Effector memory CD8-positive, alpha-beta T cell (primary cell): Measurements from ENCODE around the gene SMAD3.
"Not testable (repeated sequence)": the region's sequence is repeated elsewhere in the genome, so short reads cannot be mapped to it uniquely, and the experiment has no call there.

Experiments
- ATAC-seq: fragments of 150-1000 bp; cut with Tn5 transposase; replicated peaks from 2 replicates; pipeline ENCODE4 v1.10.0; 2021; ENCODE audit warnings: mild to moderate bottlenecking, moderate library complexity
- DNase-seq, 3 experiments: peaks; one replicate each; pipeline ENCODE4 v3.0.0; 2021
- H3K27ac Mint-ChIP-seq, 2 donors: one replicate each; pipeline ENCODE4 v1.8.0; 2022; ENCODE audit warnings: mild to moderate bottlenecking in 2 of 2, mixed read lengths in 2 of 2, moderate library complexity in 2 of 2
- H3K27me3 Mint-ChIP-seq, 2 donors: one replicate each; pipeline ENCODE4 v1.8.0; 2022; ENCODE audit warnings: mixed read lengths in 2 of 2
- H3K36me3 Mint-ChIP-seq: one replicate; pipeline ENCODE4 v1.8.0; 2022; ENCODE audit warnings: mild to moderate bottlenecking, moderate library complexity, mixed read lengths; ENCODE audit not compliant: insufficient read depth
- H3K4me1 Mint-ChIP-seq, 2 donors: one replicate each; pipeline ENCODE4 v1.8.0; 2022; ENCODE audit warnings: low read depth in 2 of 2, mixed read lengths in 2 of 2
- H3K4me3 Mint-ChIP-seq, 2 donors: one replicate each; pipeline ENCODE4 v1.8.0; 2022; ENCODE audit warnings: mild to moderate bottlenecking in 2 of 2, mixed read lengths in 2 of 2, moderate library complexity in 2 of 2
- H3K9me3 Mint-ChIP-seq, 2 donors: one replicate each; pipeline ENCODE4 v1.8.0; 2022; ENCODE audit warnings: mixed read lengths in 2 of 2

SMAD3 gene

DNA sequence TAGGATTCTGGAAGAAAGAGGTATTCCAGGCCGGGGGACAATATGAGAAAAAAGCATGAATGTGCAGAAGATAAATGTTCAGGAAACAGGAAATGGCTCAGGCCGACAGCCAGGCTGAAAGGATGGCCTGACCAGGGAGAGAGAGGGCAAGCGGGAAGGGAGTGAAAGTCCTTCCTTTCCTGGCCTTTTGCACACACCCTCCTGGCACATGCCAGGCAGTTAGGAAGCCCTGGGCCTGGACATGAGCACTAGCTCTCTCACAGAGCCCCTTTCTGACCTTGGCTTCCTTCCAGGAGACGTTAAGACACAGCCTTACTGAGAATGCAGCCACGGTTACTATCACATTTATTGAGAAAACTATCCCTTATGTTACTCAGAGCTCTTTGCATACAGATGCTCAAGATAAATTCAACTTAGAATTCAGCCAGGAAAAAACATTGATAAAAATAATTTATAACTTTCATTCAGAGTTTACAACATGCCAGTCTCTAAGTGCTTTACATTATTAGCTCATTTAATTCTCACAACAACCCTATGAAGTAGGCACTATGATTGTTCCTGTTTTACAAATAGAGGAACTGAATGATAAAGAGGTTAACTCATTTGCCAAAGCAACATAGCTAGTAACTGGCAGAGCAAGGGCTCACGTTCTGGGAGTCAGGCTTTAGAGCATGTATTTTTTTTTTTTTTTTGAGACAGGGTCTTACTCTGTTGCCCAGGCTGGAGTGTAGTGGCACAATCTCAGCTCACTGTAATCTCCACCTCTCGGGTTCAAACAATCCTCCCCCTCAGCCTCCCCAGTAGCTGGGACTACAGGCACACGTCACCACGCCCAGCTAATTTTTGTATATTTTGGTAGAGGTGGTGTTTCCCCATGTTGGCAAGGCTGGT, 39.4 kb upstream of the SMAD3 start:
- peak overlapping the region; percentile 8 to 36 for H3K27ac Mint-ChIP-seq
- no peak for DNase-seq

DNA sequence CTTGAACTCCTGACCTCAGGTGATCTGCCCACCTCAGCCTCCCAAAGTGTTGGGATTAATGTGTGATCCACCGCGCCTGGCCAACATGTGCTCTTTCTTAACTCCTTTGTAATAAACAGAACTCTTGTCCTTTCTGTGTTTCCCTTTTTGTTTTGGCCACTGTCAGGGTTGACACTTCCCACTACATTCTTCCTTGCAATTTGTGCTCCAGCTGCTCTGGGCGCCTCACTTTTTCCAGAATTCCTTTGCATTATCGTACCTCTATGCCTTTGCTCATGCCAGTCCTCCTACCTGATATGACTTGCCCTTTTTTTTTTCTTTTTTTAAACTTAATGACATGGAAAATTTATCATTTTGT, 38.8 kb upstream of the SMAD3 start:
- no peak overlapping the region for H3K27ac Mint-ChIP-seq
- ATAC-seq (no peak), DNase-seq (no peak)
- H3K4me3 Mint-ChIP-seq = no peak overlapping the region
- H3K9me3 Mint-ChIP-seq = no peaks in the 10 kb centered on the region
- peaks cover 0 to 2% of the 10 kb centered on the region in 2 donors for H3K4me1 Mint-ChIP-seq
- no peaks in the 10 kb centered on the region for H3K27me3 Mint-ChIP-seq
- H3K36me3 Mint-ChIP-seq = no peaks in the 10 kb centered on the region

More for the DNA sequence above, 39.4 kb upstream of the SMAD3 start:
- ATAC-seq = no peak
- peaks cover 0 to 2% of the 10 kb centered on the region in 2 donors for H3K4me1 Mint-ChIP-seq
- no peaks in the 10 kb centered on the region for H3K27me3 Mint-ChIP-seq
- no peak overlapping the region for H3K4me3 Mint-ChIP-seq
- no peaks in the 10 kb centered on the region for H3K9me3 Mint-ChIP-seq
- no peaks in the 10 kb centered on the region for H3K36me3 Mint-ChIP-seq

- not testable (repeated sequence) for DNase-seq, ATAC-seq, H3K36me3 Mint-ChIP-seq, H3K4me1 Mint-ChIP-seq, H3K9me3 Mint-ChIP-seq, H3K4me3 Mint-ChIP-seq, H3K27me3 Mint-ChIP-seq
- H3K27ac Mint-ChIP-seq = peak overlapping the region in 1 of 2 donors; percentile 7
Measured at GRCh38 chr15:67028440-67028839, 37.0 kb upstream of the SMAD3 start.

DNA sequence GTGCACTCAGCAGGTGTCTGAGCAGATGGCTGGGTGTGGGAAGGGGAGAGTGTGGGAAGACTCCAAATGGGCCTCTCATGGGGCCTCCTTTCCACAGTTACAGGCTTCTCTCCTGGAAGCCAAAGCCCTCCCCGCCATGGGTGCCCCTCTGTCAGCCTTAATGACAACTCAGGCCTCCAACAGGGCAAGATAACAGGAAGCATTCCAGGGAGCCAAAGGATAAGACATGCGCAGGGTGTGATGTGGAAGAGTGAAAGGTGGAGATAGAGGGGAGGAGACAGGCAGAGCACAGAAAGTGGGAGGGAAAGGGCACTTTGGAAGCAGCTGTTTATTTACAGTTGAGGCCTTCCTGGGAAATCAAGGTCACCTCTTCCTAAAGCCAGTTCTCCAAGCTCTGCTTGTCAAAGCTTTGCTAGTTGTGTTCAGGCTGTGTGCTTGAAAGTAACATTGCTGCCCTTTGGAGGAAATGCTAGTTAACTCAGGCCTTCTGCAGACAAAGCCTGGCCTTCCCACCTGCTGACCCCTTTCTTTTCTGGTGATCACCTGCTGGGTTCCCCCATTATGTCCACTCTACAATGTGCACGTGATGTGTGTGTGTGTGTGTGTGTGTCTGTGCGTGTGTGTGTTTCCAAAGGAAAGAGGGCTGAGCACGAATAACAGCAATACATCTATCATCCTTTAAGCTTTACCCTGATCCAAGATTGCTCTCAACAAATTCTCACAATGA, 35.2 kb upstream of the SMAD3 start:
- no peak overlapping the region for H3K4me3 Mint-ChIP-seq
- H3K27me3 Mint-ChIP-seq = no peaks in the 10 kb centered on the region
- no peak for DNase-seq
- H3K36me3 Mint-ChIP-seq = no peaks in the 10 kb centered on the region
- ATAC-seq = no peak
- H3K9me3 Mint-ChIP-seq = no peaks in the 10 kb centered on the region
- H3K27ac Mint-ChIP-seq = no peak overlapping the region
- peaks cover 4 to 7% of the 10 kb centered on the region in 2 donors for H3K4me1 Mint-ChIP-seq

- DNase-seq (no peak), ATAC-seq (no peak)
- Mint-ChIP-seq H3K9me3 (no peaks in the 10 kb centered on the region), H3K27ac (no peak overlapping the region), H3K27me3 (no peaks in the 10 kb centered on the region), H3K4me3 (no peak overlapping the region), H3K4me1 (peaks cover 4 to 10% of the 10 kb centered on the region in 2 donors), H3K36me3 (no peaks in the 10 kb centered on the region)
Measured at GRCh38 chr15:67031331-67031730, 34.1 kb upstream of the SMAD3 start.

DNA sequence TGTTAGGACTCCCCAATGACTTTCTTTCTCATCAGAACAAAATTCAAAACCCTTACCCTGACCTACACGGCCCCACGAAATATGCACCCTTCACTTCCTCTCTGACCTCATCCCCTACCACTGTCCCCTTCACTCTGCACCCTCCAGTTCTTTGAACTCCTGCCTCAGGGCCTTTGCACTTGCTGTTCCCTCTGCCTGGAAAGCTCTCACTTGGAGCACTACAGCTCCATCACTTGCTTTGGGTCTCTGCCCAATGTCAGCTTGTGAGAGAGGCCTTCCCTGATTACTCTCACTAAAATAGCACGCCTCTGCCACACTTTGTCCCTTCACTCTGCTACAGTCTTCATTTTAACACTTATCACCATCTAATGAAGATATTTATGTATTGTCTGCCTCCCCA, 32.8 kb upstream of the SMAD3 start:
- peaks cover 4 to 10% of the 10 kb centered on the region in 2 donors for H3K4me1 Mint-ChIP-seq
- no peaks in the 10 kb centered on the region for H3K27me3 Mint-ChIP-seq
- DNase-seq (no peak), ATAC-seq (no peak)
- no peak overlapping the region for H3K4me3 Mint-ChIP-seq
- no peak overlapping the region for H3K27ac Mint-ChIP-seq
- H3K36me3 Mint-ChIP-seq = no peaks in the 10 kb centered on the region
- no peaks in the 10 kb centered on the region for H3K9me3 Mint-ChIP-seq

DNA sequence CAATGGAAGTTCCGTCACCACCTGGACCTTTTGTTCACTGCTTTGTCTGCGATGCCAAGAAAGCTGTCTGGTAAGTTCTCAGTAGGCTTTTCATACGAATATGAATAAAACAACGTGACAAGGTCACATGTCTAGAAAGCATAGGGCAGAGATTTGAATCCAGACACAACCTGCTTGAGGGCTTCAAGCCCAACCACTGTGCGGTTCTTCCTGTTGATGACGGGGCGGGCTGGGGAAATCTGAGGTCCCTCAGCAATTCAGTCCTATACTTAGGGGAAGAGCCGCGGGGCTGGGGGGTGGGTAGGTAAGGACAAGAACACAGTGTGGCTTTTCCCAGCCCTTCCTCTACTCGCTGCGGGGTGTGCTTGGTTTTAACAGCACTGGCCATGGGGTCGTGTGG, 32.4 kb upstream of the SMAD3 start:
- H3K27me3 Mint-ChIP-seq = no peaks in the 10 kb centered on the region
- H3K4me3 Mint-ChIP-seq = no peak overlapping the region

GRCh38 chr15:67033571-67034044, 31.8 kb upstream of the SMAD3 start:
- peak; percentile 9 to 29 (median 15) for DNase-seq
- peak; percentile 76 for ATAC-seq
- H3K4me1 Mint-ChIP-seq = peaks cover 8 to 10% of the 10 kb centered on the region in 2 donors

More for the DNA sequence above, 32.4 kb upstream of the SMAD3 start:
- ATAC-seq = peak; percentile 83
- Mint-ChIP-seq H3K27ac (no peak overlapping the region), H3K9me3 (no peaks in the 10 kb centered on the region), H3K36me3 (no peaks in the 10 kb centered on the region), H3K4me1 (peaks cover 4 to 10% of the 10 kb centered on the region in 2 donors)
- peak; percentile 7 to 21 (median 18) for DNase-seq

GRCh38 chr15:67035886-67036285, 29.5 kb upstream of the SMAD3 start:
- DNase-seq = no peak
- no peaks in the 10 kb centered on the region for H3K27me3 Mint-ChIP-seq
- no peak for ATAC-seq
- no peak overlapping the region for H3K4me3 Mint-ChIP-seq
- no peak overlapping the region for H3K27ac Mint-ChIP-seq
- no peaks in the 10 kb centered on the region for H3K36me3 Mint-ChIP-seq
- no peaks in the 10 kb centered on the region for H3K9me3 Mint-ChIP-seq
- H3K4me1 Mint-ChIP-seq = peaks cover 15 to 20% of the 10 kb centered on the region in 2 donors

More at GRCh38 chr15:67033571-67034044, 31.8 kb upstream of the SMAD3 start:
- Mint-ChIP-seq H3K4me3 (no peak overlapping the region), H3K9me3 (no peaks in the 10 kb centered on the region), H3K27ac (no peak overlapping the region), H3K36me3 (no peaks in the 10 kb centered on the region), H3K27me3 (no peaks in the 10 kb centered on the region)

- no peaks in the 10 kb centered on the region for H3K9me3 Mint-ChIP-seq
- no peaks in the 10 kb centered on the region for H3K36me3 Mint-ChIP-seq
- peaks cover 15 to 20% of the 10 kb centered on the region in 2 donors for H3K4me1 Mint-ChIP-seq
- DNase-seq (no peak), ATAC-seq (no peak)
- H3K4me3 Mint-ChIP-seq = no peak overlapping the region
- H3K27ac Mint-ChIP-seq = no peak overlapping the region
- no peaks in the 10 kb centered on the region for H3K27me3 Mint-ChIP-seq
Measured at GRCh38 chr15:67036775-67037555, 28.4 kb upstream of the SMAD3 start.

GRCh38 chr15:67037694-67038093, 27.7 kb upstream of the SMAD3 start:
- Mint-ChIP-seq H3K27me3 (no peaks in the 10 kb centered on the region), H3K4me3 (no peak overlapping the region), H3K4me1 (peaks cover 18 to 22% of the 10 kb centered on the region in 2 donors), H3K36me3 (no peaks in the 10 kb centered on the region), H3K27ac (no peak overlapping the region), H3K9me3 (no peaks in the 10 kb centered on the region)
- ATAC-seq (no peak), DNase-seq (no peak)

- no peaks in the 10 kb centered on the region for H3K9me3 Mint-ChIP-seq
- peak overlapping the region in 1 of 2 donors; percentile 4 for H3K27ac Mint-ChIP-seq
- H3K36me3 Mint-ChIP-seq = no peaks in the 10 kb centered on the region
- peaks cover 24 to 29% of the 10 kb centered on the region in 2 donors for H3K4me1 Mint-ChIP-seq
- H3K27me3 Mint-ChIP-seq = no peaks in the 10 kb centered on the region
- H3K4me3 Mint-ChIP-seq = peak overlapping the region in 1 of 2 donors; percentile 62
- ATAC-seq (peak; percentile 25), DNase-seq (no peak)
Measured at GRCh38 chr15:67038736-67039135, 26.7 kb upstream of the SMAD3 start.
